ENCODE measurements around the gene ZNF716.

DNA sequence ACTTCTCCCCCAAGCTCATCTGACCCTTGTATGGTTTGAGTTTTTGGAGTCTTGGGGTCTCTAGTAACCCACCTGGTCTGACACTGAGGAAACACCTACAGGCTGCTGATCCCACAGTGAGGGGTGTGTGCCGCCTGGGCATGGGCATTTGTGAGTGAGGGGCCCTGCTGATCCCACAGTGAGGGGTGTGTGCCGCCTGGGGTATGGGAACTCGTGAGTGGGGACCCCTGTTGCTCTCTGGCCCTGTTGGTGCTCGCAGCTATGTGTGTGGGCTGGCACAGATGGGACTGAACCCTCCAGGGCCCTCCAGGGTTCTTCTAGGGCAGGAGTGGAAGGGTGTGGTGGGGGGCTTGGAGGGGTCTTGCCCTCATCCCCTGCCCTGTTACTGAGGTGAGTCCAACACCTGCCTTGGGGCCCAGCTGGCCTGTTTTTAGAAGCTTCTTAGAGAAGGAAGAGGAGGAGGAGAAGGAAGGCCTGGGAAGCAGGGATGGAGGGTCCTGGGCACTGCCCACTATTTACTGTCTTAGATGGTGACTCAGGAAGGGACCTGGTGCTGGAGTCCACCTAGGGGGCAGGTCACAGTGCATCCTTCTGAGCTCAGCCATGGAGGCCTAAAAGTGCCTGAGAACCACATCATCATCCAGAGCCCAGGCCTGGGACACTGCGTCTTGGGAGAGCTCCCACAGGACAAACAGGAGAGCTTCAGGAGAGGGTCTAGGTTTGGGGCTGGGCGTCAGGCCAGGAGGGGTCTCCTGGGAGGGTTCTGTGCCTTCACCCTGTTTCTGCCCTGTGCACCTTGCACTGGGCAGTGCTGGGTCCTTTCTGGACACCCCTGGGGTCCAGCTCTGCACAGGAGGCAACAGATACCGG, 36.2 kb upstream of the ZNF716 start:
- TF ChIP-seq POLR2A (IDR thresholded peaks at IDR 0.05; ENCODE audit: low read depth, low read length), result no peak
- no peak for TF ChIP-seq POLR2AphosphoS5 (IDR thresholded peaks at IDR 0.05; ENCODE audit: low read depth, low read length)
- no peak for TF ChIP-seq TAF1 (IDR thresholded peaks at IDR 0.05; ENCODE audit: borderline replicate concordance, low read depth, low read length)
